T-helper 2 cell treated with Interferon-gamma antibody and Interleukin-4, amounts not matched to agents 5 μg/mL and 100 μg/mL, for 36 hours (primary cell): ENCODE measurements around the gene SPACA5.
"Not testable (repeated sequence)": the region's sequence is repeated elsewhere in the genome, so short reads cannot be mapped to it uniquely, and the experiment has no call there.

Experiments used
- DNase-seq: peaks from one replicate; pipeline ENCODE4 v3.0.0; 2021; ENCODE audit warnings: low spot score
- H3K27ac Mint-ChIP-seq: one replicate; pipeline ENCODE4 v1.8.0; 2021; ENCODE audit warnings: mild to moderate bottlenecking, mixed read lengths
- H3K27me3 Mint-ChIP-seq: one replicate; pipeline ENCODE4 v1.8.0; 2021; ENCODE audit warnings: low read depth, mixed read lengths
- H3K36me3 Mint-ChIP-seq: one replicate; pipeline ENCODE4 v1.8.0; 2021; ENCODE audit warnings: low read depth, mixed read lengths
- H3K4me1 Mint-ChIP-seq: one replicate; pipeline ENCODE4 v1.8.0; 2021; ENCODE audit warnings: low read depth, mixed read lengths
- H3K4me3 Mint-ChIP-seq: one replicate; pipeline ENCODE4 v1.8.0; 2022; ENCODE audit warnings: mild to moderate bottlenecking, moderate library complexity, mixed read lengths
- H3K9me3 Mint-ChIP-seq: one replicate; pipeline ENCODE4 v1.8.0; 2021; ENCODE audit warnings: mixed read lengths

Gene SPACA5

GRCh38 chrX:48006688-48007087 is at the start of gene SPACA5:
SPACA5 (plus strand) TSS chrX:48006988; CDS start chrX:48007803, 815 bp downstream.
- H3K9me3 Mint-ChIP-seq, H3K4me3 Mint-ChIP-seq, H3K27ac Mint-ChIP-seq, H3K27me3 Mint-ChIP-seq, DNase-seq, H3K36me3 Mint-ChIP-seq: not testable (repeated sequence)
- H3K4me1 Mint-ChIP-seq, result peaks cover 12% of the 10 kb centered on the region

GRCh38 chrX:47958206-47958605 is 48.6 kb upstream of the SPACA5 start:
- not testable (repeated sequence) for H3K9me3 Mint-ChIP-seq, H3K27ac Mint-ChIP-seq, H3K36me3 Mint-ChIP-seq, DNase-seq, H3K27me3 Mint-ChIP-seq, H3K4me1 Mint-ChIP-seq, H3K4me3 Mint-ChIP-seq

DNA sequence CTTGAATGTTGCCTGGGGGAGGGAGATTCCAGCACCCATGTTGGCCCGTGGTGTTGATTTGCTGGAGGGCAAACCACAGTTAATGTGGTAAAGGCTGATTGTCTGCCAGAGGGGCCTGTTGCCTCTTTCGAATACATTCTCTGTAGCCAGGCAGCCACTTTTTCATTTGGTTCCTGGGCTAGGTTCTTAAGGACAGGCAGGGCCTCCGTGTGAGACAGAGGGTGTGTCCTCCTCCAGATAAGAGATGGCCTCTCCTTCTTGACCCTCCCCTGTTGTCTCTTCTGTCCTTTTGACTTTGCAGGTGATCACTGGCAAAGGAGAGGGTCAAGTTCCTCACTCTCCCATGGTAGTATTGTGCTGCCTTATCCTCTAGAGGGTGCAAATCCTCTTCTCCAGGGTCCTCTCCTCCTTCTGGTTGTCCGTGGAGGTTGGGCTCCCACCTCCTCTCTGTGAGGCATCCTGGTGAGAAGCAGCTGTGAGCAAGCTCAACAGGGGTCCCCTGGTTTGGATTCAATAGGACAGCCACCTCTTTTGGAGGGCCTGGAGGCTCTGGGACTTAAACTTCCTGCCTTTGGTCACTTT is 47.9 kb upstream of the SPACA5 start:
- no peak for DNase-seq
- Mint-ChIP-seq H3K9me3 (no peaks in the 10 kb centered on the region), H3K27ac (no peak overlapping the region), H3K4me3 (no peak overlapping the region), H3K27me3 (no peaks in the 10 kb centered on the region), H3K4me1 (no peaks in the 10 kb centered on the region), H3K36me3 (no peaks in the 10 kb centered on the region)

DNA sequence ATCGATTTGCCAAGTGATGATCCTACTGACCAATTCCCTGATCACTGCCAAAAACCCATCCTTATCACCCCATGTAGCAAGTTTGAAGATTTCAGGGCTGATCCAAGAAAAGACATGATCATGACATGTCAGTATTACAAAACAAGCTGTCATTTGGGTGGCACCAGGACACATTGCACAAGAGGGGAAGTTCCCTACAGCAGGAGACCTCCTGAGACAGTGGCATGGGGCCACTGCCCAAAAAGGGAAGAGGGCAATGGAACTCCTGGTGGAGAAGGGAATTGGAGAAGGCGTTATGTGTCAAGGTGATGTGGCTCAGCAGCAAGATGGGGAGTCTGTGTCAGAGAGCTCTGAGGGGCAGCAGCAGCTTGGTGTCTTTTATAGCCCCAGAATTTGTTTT is 46.4 kb upstream of the SPACA5 start:
- H3K9me3 Mint-ChIP-seq, result peaks cover 7% of the 10 kb centered on the region
- H3K4me3 Mint-ChIP-seq, result no peak overlapping the region
- H3K4me1 Mint-ChIP-seq, result no peaks in the 10 kb centered on the region
- H3K36me3 Mint-ChIP-seq, result peaks cover 3% of the 10 kb centered on the region
- H3K27ac Mint-ChIP-seq, result no peak overlapping the region
- no peaks in the 10 kb centered on the region for H3K27me3 Mint-ChIP-seq
- DNase-seq, result no peak

- H3K36me3 Mint-ChIP-seq, H3K4me3 Mint-ChIP-seq, DNase-seq, H3K4me1 Mint-ChIP-seq, H3K27ac Mint-ChIP-seq, H3K9me3 Mint-ChIP-seq, H3K27me3 Mint-ChIP-seq: not testable (repeated sequence)
Observed at GRCh38 chrX:47961830-47962229, 45.0 kb upstream of the SPACA5 start.

DNA sequence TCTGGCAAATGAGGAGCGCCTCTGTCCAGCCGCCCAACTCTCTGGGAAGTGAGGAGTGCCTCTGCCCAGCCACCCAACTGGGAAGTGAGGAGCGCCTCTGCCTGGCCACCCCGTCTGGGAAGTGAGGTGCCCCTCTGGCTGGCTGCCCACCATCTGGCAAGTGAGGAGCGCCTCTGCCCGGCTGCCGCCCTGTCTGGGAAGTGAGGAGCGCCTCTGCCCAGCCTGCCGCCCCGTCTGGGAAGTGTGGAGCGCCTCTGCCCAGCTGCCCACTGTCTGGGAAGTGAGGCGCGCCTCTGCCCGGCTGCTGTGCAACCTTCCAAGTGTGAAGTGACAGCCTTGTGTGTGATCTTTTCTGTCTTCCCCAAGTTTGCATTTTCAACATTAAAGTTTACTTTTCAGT is 41.3 kb upstream of the SPACA5 start:
- not testable (repeated sequence) for DNase-seq, H3K4me3 Mint-ChIP-seq
- H3K9me3 Mint-ChIP-seq, result peaks cover 26% of the 10 kb centered on the region

GRCh38 chrX:47973235-47973634 is 33.6 kb upstream of the SPACA5 start:
- H3K27me3 Mint-ChIP-seq, result no peaks in the 10 kb centered on the region
- peaks cover 48% of the 10 kb centered on the region for H3K9me3 Mint-ChIP-seq
- H3K36me3 Mint-ChIP-seq, result peaks cover 48% of the 10 kb centered on the region
- H3K4me1 Mint-ChIP-seq, result no peaks in the 10 kb centered on the region
- H3K4me3 Mint-ChIP-seq, result no peak overlapping the region
- no peak for DNase-seq
- no peak overlapping the region for H3K27ac Mint-ChIP-seq

More for the DNA sequence above, 41.3 kb upstream of the SPACA5 start:
- H3K27me3 Mint-ChIP-seq, H3K27ac Mint-ChIP-seq, H3K36me3 Mint-ChIP-seq, H3K4me1 Mint-ChIP-seq: not testable (repeated sequence)

DNA sequence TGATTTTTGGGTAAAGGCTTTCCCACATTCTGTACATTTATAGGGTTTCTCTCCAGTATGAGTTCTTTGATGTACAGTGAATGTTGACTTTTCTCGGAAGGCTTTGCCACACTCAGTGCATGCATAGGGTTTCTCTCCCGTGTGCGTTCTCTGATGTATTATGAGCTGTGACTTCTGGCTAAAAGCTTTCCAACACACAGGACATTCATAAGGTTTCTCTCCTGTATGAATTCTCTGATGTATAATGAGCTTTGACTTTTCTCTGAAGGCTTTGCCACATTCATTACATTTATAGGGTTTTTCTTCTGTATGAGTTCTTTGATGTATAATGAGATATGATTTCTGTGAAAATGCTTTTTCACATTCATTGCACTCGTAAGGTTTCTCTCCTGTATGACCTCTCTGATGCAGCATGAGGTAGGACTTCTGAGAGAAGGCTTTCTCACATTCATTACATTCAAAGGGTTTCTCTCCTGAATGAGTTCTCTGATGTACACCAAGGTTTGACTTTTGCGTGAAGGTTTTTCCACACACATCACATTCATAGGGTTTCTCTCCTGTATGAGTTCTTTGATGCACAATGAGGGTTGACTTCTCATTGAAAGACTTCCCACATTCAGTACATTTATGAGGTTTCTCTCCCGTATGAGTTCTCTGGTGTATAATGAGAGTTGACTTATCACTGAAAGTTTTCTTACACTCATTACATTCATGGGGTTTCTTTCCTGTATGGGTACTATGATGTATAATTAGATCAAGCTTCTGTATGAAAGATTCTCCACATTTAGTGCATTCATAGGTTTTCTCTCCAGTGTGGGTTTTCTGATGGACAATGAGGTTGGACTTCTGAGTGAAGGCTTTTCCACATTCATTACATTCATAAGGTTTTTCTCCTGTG is 30.3 kb upstream of the SPACA5 start:
- Mint-ChIP-seq H3K27me3 (no peaks in the 10 kb centered on the region), H3K27ac (no peak overlapping the region), H3K4me3 (no peak overlapping the region), H3K4me1 (no peaks in the 10 kb centered on the region), H3K9me3 (peaks cover 53% of the 10 kb centered on the region), H3K36me3 (peaks cover 75% of the 10 kb centered on the region)
- DNase-seq, result no peak

- Mint-ChIP-seq H3K4me1 (peaks cover 6% of the 10 kb centered on the region), H3K36me3 (peaks cover 86% of the 10 kb centered on the region), H3K27ac (peak overlapping the region; percentile 67), H3K9me3 (peaks cover 53% of the 10 kb centered on the region), H3K4me3 (no peak overlapping the region), H3K27me3 (no peaks in the 10 kb centered on the region)
- DNase-seq, result no peak
Observed at GRCh38 chrX:47991263-47992094, 15.3 kb upstream of the SPACA5 start.

GRCh38 chrX:47992095-47992380 is 14.8 kb upstream of the SPACA5 start:
- peaks cover 87% of the 10 kb centered on the region for H3K36me3 Mint-ChIP-seq
- H3K27me3 Mint-ChIP-seq, result no peaks in the 10 kb centered on the region
- peaks cover 50% of the 10 kb centered on the region for H3K9me3 Mint-ChIP-seq
- H3K4me3 Mint-ChIP-seq, result no peak overlapping the region
- no peak for DNase-seq
- peaks cover 6% of the 10 kb centered on the region for H3K4me1 Mint-ChIP-seq
- H3K27ac Mint-ChIP-seq, result no peak overlapping the region

DNA sequence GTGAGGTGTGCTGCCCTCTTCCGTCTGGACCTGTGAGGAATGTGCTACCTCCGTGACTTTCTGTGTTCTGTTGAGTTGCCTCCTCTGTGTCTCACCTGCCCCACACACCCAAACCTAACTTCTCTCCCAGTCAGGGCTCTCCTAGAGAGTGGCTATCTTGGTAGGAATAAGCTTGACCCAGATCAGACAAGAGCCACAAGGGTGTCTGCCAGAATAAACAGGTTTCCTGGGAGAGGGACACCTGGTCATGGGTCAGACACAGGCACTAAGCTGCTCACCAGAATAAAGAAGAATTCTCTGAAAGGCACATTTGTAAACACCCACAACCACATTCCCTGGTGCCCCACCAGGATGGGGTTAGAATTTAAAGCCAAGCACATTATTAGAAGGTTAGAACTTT is 14.1 kb upstream of the SPACA5 start:
- Mint-ChIP-seq H3K4me1 (peaks cover 6% of the 10 kb centered on the region), H3K36me3 (peaks cover 84% of the 10 kb centered on the region), H3K4me3 (no peak overlapping the region), H3K9me3 (peaks cover 44% of the 10 kb centered on the region), H3K27me3 (no peaks in the 10 kb centered on the region), H3K27ac (no peak overlapping the region)
- no peak for DNase-seq

- DNase-seq, result no peak
- peaks cover 50% of the 10 kb centered on the region for H3K36me3 Mint-ChIP-seq
- no peak overlapping the region for H3K27ac Mint-ChIP-seq
- no peaks in the 10 kb centered on the region for H3K9me3 Mint-ChIP-seq
- H3K4me3 Mint-ChIP-seq, result no peak overlapping the region
- no peaks in the 10 kb centered on the region for H3K27me3 Mint-ChIP-seq
- peaks cover 15% of the 10 kb centered on the region for H3K4me1 Mint-ChIP-seq
Observed at GRCh38 chrX:48001260-48001659, 5.5 kb upstream of the SPACA5 start.

DNA sequence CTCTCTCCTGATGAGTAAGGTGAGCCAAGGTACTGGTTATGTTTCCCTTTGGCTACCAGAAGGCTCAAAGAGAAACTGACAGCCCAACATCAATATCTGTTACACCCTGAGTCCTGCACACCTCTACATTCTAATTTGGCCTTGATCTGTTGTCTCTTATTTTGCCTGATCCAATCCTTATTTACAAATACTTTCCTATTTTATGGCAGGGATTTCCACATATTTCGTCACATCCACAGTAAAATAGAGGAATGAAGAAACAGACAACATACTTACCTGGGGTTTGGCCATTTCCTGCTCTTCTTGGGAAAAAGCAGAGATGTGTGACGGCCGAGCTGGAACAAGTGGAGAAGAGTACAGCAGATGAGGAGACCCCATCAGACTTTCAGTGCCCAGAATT is 4.5 kb upstream of the SPACA5 start:
- no peaks in the 10 kb centered on the region for H3K27me3 Mint-ChIP-seq
- DNase-seq, result no peak
- peak overlapping the region; percentile 57 for H3K27ac Mint-ChIP-seq
- H3K9me3 Mint-ChIP-seq, result no peaks in the 10 kb centered on the region
- H3K4me1 Mint-ChIP-seq, result peaks cover 15% of the 10 kb centered on the region
- H3K36me3 Mint-ChIP-seq, result peaks cover 39% of the 10 kb centered on the region
- H3K4me3 Mint-ChIP-seq, result peak overlapping the region; percentile 41

DNA sequence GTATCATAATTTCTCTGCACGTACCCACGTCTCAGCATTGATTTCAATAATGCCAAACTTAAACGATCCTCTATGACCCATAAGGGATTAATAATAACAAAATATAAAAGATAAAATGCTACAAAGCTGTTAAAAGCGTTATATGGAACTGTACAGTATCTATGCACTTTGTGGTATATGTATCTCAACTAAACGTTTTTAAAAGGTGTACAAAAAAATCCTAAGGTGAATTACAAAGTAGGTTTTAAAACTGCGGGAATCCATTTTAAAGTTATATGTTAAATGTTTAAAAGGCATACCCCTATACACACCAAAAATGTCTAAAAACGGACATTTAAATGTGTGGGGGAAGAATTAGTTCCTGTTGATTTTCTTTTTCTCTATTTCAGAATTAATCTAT is 3.9 kb upstream of the SPACA5 start:
- Mint-ChIP-seq H3K27ac (no peak overlapping the region), H3K4me3 (peak overlapping the region; percentile 97), H3K36me3 (peaks cover 36% of the 10 kb centered on the region), H3K27me3 (no peaks in the 10 kb centered on the region), H3K4me1 (peaks cover 15% of the 10 kb centered on the region), H3K9me3 (no peaks in the 10 kb centered on the region)
- no peak for DNase-seq
